Measurements from ENCODE around the gene RBM6. TPM values are rescaled to one million over a fixed set of nuclear protein-coding genes. Genes with fewer than 3 reads are reported as not detected.

Gene RBM6
- total RNA-seq, 1 experiment from 2014 or later: 58.3 TPM

GRCh38 chr3:49968346-49968745 lies 28.4 kb downstream of the RBM6 start:
- Histone ChIP-seq H3K4me1 (ENCODE audit: control insufficient read depth in 1 of 2, insufficient read depth in 2 of 2, low read length in 2 of 2) (no peaks in the 10 kb centered on the region), H2AFZ (ENCODE audit: low read depth, low read length, poor library complexity, severe bottlenecking) (no peak overlapping the region), H3K9me2 (ENCODE audit: insufficient read depth) (no peaks in the 10 kb centered on the region), H3K9me3 (ENCODE audit: control insufficient read depth in 1 of 2, insufficient read depth in 1 of 2, low read depth in 1 of 2, low read length in 2 of 2) (no peaks in the 10 kb centered on the region), H3K27me3 (ENCODE audit: insufficient read depth, low read length) (no peaks in the 10 kb centered on the region), H3K4me3 (replicated peaks in 1 of 2; ENCODE audit: low read depth in 1 of 2, low read length in 2 of 2) (no peak overlapping the region), H3K79me2 (ENCODE audit: insufficient read depth, low read length) (peaks cover 66% of the 10 kb centered on the region), H3K9ac (ENCODE audit: low read length) (no peak overlapping the region), H3K4me2 (ENCODE audit: low read length) (no peak overlapping the region), H3K27ac (ENCODE audit: low read depth, low read length) (no peak overlapping the region), H3K36me3 (ENCODE audit: control insufficient read depth in 1 of 2, insufficient read depth in 2 of 2, low read length in 2 of 2) (peaks cover 6 to 7% of the 10 kb centered on the region in 2 experiments; a peak in 3 of 4 replicates), H4K20me1 (ENCODE audit: insufficient read depth) (no peaks in the 10 kb centered on the region)
- BruUV-seq (replicated peaks): no TSS peak
- ChIA-PET POLR2A (no interaction called here), CTCF (no interaction called here), RAD21 (ENCODE audit: low non-redundant PET in 1 of 2, low total read pairs in 2 of 2, uncharacterized antibody in 2 of 2, unreplicated experiment in 2 of 2) (no interaction called here)
- intact Hi-C loops (cut with micrococcal nuclease): no loop called here
- DNase-seq (ENCODE audit: low read depth, low spot score) (no peak), ATAC-seq (no peak)
- TF ChIP-seq, protein P1, sequence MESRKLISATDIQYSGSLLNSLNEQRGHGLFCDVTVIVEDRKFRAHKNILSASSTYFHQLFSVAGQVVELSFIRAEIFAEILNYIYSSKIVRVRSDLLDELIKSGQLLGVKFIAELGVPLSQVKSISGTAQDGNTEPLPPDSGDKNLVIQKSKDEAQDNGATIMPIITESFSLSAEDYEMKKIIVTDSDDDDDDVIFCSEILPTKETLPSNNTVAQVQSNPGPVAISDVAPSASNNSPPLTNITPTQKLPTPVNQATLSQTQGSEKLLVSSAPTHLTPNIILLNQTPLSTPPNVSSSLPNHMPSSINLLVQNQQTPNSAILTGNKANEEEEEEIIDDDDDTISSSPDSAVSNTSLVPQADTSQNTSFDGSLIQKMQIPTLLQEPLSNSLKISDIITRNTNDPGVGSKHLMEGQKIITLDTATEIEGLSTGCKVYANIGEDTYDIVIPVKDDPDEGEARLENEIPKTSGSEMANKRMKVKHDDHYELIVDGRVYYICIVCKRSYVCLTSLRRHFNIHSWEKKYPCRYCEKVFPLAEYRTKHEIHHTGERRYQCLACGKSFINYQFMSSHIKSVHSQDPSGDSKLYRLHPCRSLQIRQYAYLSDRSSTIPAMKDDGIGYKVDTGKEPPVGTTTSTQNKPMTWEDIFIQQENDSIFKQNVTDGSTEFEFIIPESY (IDR thresholded peaks at IDR 0.05; ENCODE audit: extremely low read depth, insufficient replicate concordance, low read length): no peak
- TF ChIP-seq POLR2AphosphoS5 (IDR thresholded peaks at IDR 0.05; ENCODE audit: low read depth, low read length): no peak

DNA sequence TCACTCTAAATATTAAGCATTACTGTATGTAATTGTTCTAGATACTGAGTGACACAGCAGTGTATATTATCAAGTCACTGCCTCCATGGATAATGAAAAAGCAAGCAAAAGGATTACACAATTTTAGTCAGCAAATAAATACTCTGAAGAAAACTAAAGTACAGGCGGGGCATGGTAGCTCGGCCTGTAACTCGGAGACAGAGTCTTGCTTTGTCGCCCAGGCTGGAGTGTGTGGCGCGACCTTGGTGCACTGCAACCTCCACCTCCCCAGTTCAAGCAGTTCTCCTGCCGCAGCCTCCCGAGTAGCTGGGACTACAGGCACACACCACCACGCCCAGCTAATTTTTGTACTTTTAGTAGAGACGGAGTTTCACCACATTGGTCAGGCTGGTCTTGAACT lies 32.7 kb downstream of the RBM6 start:
- H3K9me2 ChIP-seq (ENCODE audit: insufficient read depth): no peaks in the 10 kb centered on the region
- H3K27ac ChIP-seq (ENCODE audit: low read depth, low read length): no peak overlapping the region
- intact Hi-C loops (cut with micrococcal nuclease): loop anchor here (1.0 kb wide), 1 partner anchor 45 kb away; no protein-coding TSS in a partner anchor
- no peaks in the 10 kb centered on the region for H3K4me1 ChIP-seq (ENCODE audit: control insufficient read depth in 1 of 2, insufficient read depth in 2 of 2, low read length in 2 of 2)
- POLR2A ChIA-PET: no interaction called here
- no peak overlapping the region for H3K9ac ChIP-seq (ENCODE audit: low read length)
- peaks cover 28% of the 10 kb centered on the region for H3K79me2 ChIP-seq (ENCODE audit: insufficient read depth, low read length)
- BruUV-seq (replicated peaks): no TSS peak
- no peak overlapping the region for H3K4me3 ChIP-seq (replicated peaks in 1 of 2; ENCODE audit: low read depth in 1 of 2, low read length in 2 of 2)
- H4K20me1 ChIP-seq (ENCODE audit: insufficient read depth): no peaks in the 10 kb centered on the region
- TF ChIP-seq EZH2phosphoT487 (IDR thresholded peaks at IDR 0.05; ENCODE audit: borderline replicate concordance): no peak
- TF ChIP-seq EGR1 (IDR thresholded peaks at IDR 0.05; ENCODE audit: low read depth): no peak
- TF ChIP-seq, protein P2, sequence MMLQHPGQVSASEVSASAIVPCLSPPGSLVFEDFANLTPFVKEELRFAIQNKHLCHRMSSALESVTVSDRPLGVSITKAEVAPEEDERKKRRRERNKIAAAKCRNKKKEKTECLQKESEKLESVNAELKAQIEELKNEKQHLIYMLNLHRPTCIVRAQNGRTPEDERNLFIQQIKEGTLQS (IDR thresholded peaks at IDR 0.05): no peak
- TF ChIP-seq POLR2A (IDR thresholded peaks at IDR 0.05; ENCODE audit: borderline replicate concordance, extremely low read depth, insufficient read depth, insufficient read length): no peak
- no peak for TF ChIP-seq SIN3A (IDR thresholded peaks at IDR 0.05; ENCODE audit: low read depth)
- TF ChIP-seq CBX3 (IDR thresholded peaks at IDR 0.05; ENCODE audit: low read depth): no peak
- no peak for TF ChIP-seq EZH2 (IDR thresholded peaks at IDR 0.05)
- no peak for TF ChIP-seq RAD21 (IDR thresholded peaks at IDR 0.05; ENCODE audit: low read depth)
- TF ChIP-seq YY1 (IDR thresholded peaks at IDR 0.05; ENCODE audit: extremely low read depth, insufficient replicate concordance, low read depth, low read length): no peak
- no peak for DNase-seq (ENCODE audit: low read depth, low spot score)
- ATAC-seq: no peak
- H3K4me2 ChIP-seq (ENCODE audit: low read length): no peak overlapping the region
- H2AFZ ChIP-seq (ENCODE audit: low read depth, low read length, poor library complexity, severe bottlenecking): no peak overlapping the region
- CTCF ChIA-PET: no interaction called here
- no peaks in the 10 kb centered on the region for H3K9me3 ChIP-seq (ENCODE audit: control insufficient read depth in 1 of 2, insufficient read depth in 1 of 2, low read depth in 1 of 2, low read length in 2 of 2)
- no peaks in the 10 kb centered on the region for H3K27me3 ChIP-seq (ENCODE audit: insufficient read depth, low read length)
- H3K36me3 ChIP-seq (ENCODE audit: control insufficient read depth in 1 of 2, insufficient read depth in 2 of 2, low read length in 2 of 2): peaks cover 2 to 13% of the 10 kb centered on the region in 2 experiments; a peak in 3 of 4 replicates
- RAD21 ChIA-PET (ENCODE audit: low non-redundant PET in 1 of 2, low total read pairs in 2 of 2, uncharacterized antibody in 2 of 2, unreplicated experiment in 2 of 2): no interaction called here
